H9 (cell line): ENCODE data around the gene ALX4. TPM values are rescaled to one million over a fixed set of nuclear protein-coding genes. Genes with fewer than 3 reads are reported as not detected.

Experiments used
- DNase-seq: peaks from one replicate; pipeline ENCODE4 v3.0.0-alpha.2; 2017
- H2AFZ ChIP-seq: one replicate; pipeline ENCODE4 v1.6.1; 2013; ENCODE audit warnings: mild to moderate bottlenecking, low read length, control low read depth, moderate library complexity
- H2AK5ac ChIP-seq: 2 replicates; pipeline ENCODE4 v1.6.1; 2013; ENCODE audit warnings: low read length, control low read depth, mixed read lengths; ENCODE audit not compliant: insufficient read length
- H2BK120ac ChIP-seq: one replicate; pipeline ENCODE4 v1.6.1; 2013; ENCODE audit warnings: low read depth, mild to moderate bottlenecking, low read length, control low read depth, inconsistent platforms; ENCODE audit not compliant: poor library complexity, severe bottlenecking
- H2BK12ac ChIP-seq: 2 replicates; pipeline ENCODE4 v1.6.1; 2013; ENCODE audit warnings: low read length, control low read depth, mixed read lengths, low read depth; ENCODE audit not compliant: insufficient read length
- H2BK15ac ChIP-seq: 2 replicates; pipeline ENCODE4 v1.6.1; 2013; ENCODE audit warnings: low read depth, low read length, control low read depth
- H2BK20ac ChIP-seq: one replicate; pipeline ENCODE4 v1.6.1; 2013; ENCODE audit warnings: low read depth, mild to moderate bottlenecking, low read length, control low read depth, inconsistent platforms; ENCODE audit not compliant: poor library complexity, severe bottlenecking
- H2BK5ac ChIP-seq: 2 replicates; pipeline ENCODE4 v1.6.1; 2013; ENCODE audit warnings: low read length, control low read depth, mixed read lengths; ENCODE audit not compliant: insufficient read length
- H3K14ac ChIP-seq: 2 replicates; pipeline ENCODE4 v1.6.1; 2013; ENCODE audit warnings: low read length, control low read depth; ENCODE audit not compliant: insufficient read depth
- H3K18ac ChIP-seq: 2 replicates; pipeline ENCODE4 v1.6.1; 2013; ENCODE audit warnings: low read depth, mild to moderate bottlenecking, mixed read lengths, low read length, control low read depth; ENCODE audit not compliant: insufficient read length
- H3K23ac ChIP-seq: 2 replicates; pipeline ENCODE4 v1.6.1; 2013; ENCODE audit warnings: low read length, control low read depth, mixed read lengths, low read depth; ENCODE audit not compliant: insufficient read length
- H3K23me2 ChIP-seq: 2 replicates; pipeline ENCODE4 v1.6.1; 2013; ENCODE audit warnings: low read depth, mild to moderate bottlenecking, mixed read lengths, low read length, control low read depth; ENCODE audit not compliant: insufficient read length, poor library complexity, severe bottlenecking
- H3K27ac ChIP-seq: 2 replicates; pipeline ENCODE4 v1.5.1; 2013; ENCODE audit warnings: low read length, control low read depth, mixed read lengths, low read depth; ENCODE audit not compliant: insufficient read length
- H3K27me3 ChIP-seq: 2 replicates; pipeline ENCODE4 v1.6.1; 2013; ENCODE audit warnings: low read length, control low read depth, inconsistent platforms; ENCODE audit not compliant: insufficient read depth
- H3K4ac ChIP-seq: 2 replicates; pipeline ENCODE4 v1.6.1; 2013; ENCODE audit warnings: low read depth, mild to moderate bottlenecking, control low read depth, inconsistent platforms, low read length, moderate library complexity
- H3K4me1 ChIP-seq: 2 replicates; pipeline ENCODE4 v1.6.1; 2013; ENCODE audit warnings: low read length, control low read depth, inconsistent platforms; ENCODE audit not compliant: insufficient read depth
- H3K4me2 ChIP-seq: 2 replicates; pipeline ENCODE4 v1.6.1; 2013; ENCODE audit warnings: low read length, control low read depth, mixed read lengths; ENCODE audit not compliant: insufficient read length, insufficient read depth
- H3K56ac ChIP-seq: 2 replicates; pipeline ENCODE4 v1.6.1; 2013; ENCODE audit warnings: low read depth, mild to moderate bottlenecking, mixed read lengths, low read length, control low read depth; ENCODE audit not compliant: insufficient read length
- H3K79me1 ChIP-seq: 2 replicates; pipeline ENCODE4 v1.6.1; 2013; ENCODE audit warnings: low read depth, mild to moderate bottlenecking, moderate library complexity, low read length, control low read depth, inconsistent platforms; ENCODE audit not compliant: insufficient read depth, poor library complexity, severe bottlenecking
- H3K79me2 ChIP-seq: 2 replicates; pipeline ENCODE4 v1.6.1; 2013; ENCODE audit warnings: low read length, control low read depth, inconsistent platforms; ENCODE audit not compliant: insufficient read depth
- H3K9ac ChIP-seq: 2 replicates; pipeline ENCODE4 v1.6.1; 2013; ENCODE audit warnings: low read length, control low read depth, mixed read lengths; ENCODE audit not compliant: insufficient read length; ENCODE audit errors: extremely low read depth
- H3K9me3 ChIP-seq: one replicate; pipeline ENCODE4 v1.6.1; 2013; ENCODE audit warnings: low read depth, low read length, inconsistent platforms; ENCODE audit not compliant: control insufficient read depth
- H3T11ph ChIP-seq: one replicate; pipeline ENCODE4 v1.6.1; 2013; ENCODE audit warnings: mild to moderate bottlenecking, low read length, control low read depth, inconsistent platforms
- H4K20me1 ChIP-seq: one replicate; pipeline ENCODE4 v1.6.1; 2013; ENCODE audit not compliant: control insufficient read depth, insufficient read length, insufficient read depth
- H4K5ac ChIP-seq: 2 replicates; pipeline ENCODE4 v1.6.1; 2013; ENCODE audit warnings: low read depth, mild to moderate bottlenecking, mixed read lengths, low read length, control low read depth; ENCODE audit not compliant: insufficient read length
- H4K8ac ChIP-seq: replicated peaks from 2 replicates; pipeline ENCODE4 v1.6.1; 2013; ENCODE audit warnings: low read length, control low read depth, mixed read lengths, low read depth; ENCODE audit not compliant: insufficient read length
- H4K91ac ChIP-seq: 2 replicates; pipeline ENCODE4 v1.6.1; 2013; ENCODE audit warnings: low read depth, mild to moderate bottlenecking, moderate library complexity, mixed read lengths, low read length, control low read depth; ENCODE audit not compliant: insufficient read length
- H3K27ac Mint-ChIP-seq, 3 experiments: 2 replicates in 2 of 3; 3 replicates in 1 of 3; pipeline ENCODE4 v1.8.0; 2020 to 2021; ENCODE audit warnings: mixed read lengths in 3 of 3, mild to moderate bottlenecking in 1 of 3, moderate library complexity in 1 of 3
- H3K27me3 Mint-ChIP-seq: 2 replicates; pipeline ENCODE4 v1.8.0; 2021; ENCODE audit warnings: low read depth, mild to moderate bottlenecking, moderate library complexity, mixed read lengths
- H3K36me3 Mint-ChIP-seq, 3 experiments: 2 replicates in 2 of 3; 3 replicates in 1 of 3; pipeline ENCODE4 v1.8.0; 2020 to 2021; ENCODE audit warnings: low read depth in 3 of 3, mixed read lengths in 3 of 3; ENCODE audit not compliant: insufficient read depth in 1 of 3
- H3K4me1 Mint-ChIP-seq, 2 experiments: 2 replicates each; pipeline ENCODE4 v1.8.0; 2020; ENCODE audit warnings: mixed read lengths in 2 of 2
- H3K4me3 Mint-ChIP-seq, 2 experiments: 2 replicates in 1 of 2; 3 replicates in 1 of 2; pipeline ENCODE4 v1.8.0; 2020 to 2021; ENCODE audit warnings: mild to moderate bottlenecking in 2 of 2, mixed read lengths in 2 of 2, moderate library complexity in 1 of 2
- H3K9me3 Mint-ChIP-seq, 2 experiments: 2 replicates in 1 of 2; 3 replicates in 1 of 2; pipeline ENCODE4 v1.8.0; 2020; ENCODE audit warnings: mild to moderate bottlenecking in 2 of 2, mixed read lengths in 2 of 2, moderate library complexity in 1 of 2
- WGBS: extraction: QIAGEN DNeasy Blood & Tissue Kit; methylation state at CpG from one replicate; pipeline ENCODE4 v1.1.7; 2013; ENCODE audit warnings: missing lambda C conversion rate, low lambda C conversion rate, mixed read lengths; ENCODE audit not compliant: insufficient read length; ENCODE audit errors: extremely low coverage; 5-methylcytosine and 5-hydroxymethylcytosine counted together
- total RNA-seq: library from RNA; stranded (reverse); gene quantifications from 2 replicates; pipeline ENCODE4 v1.2.1, GENCODE V29; 2021
- TF ChIP-seq, protein P1 (sequence below): fragments of 200-600 bp; sonication (generic); conservative IDR thresholded peaks from 3 replicates; pipeline ENCODE4 v1.8.0; 2021; ENCODE audit warnings: antibody characterized with exemption, mild to moderate bottlenecking

Gene ALX4
- total RNA-seq, 1 experiment from 2014 or later = not detected

DNA sequence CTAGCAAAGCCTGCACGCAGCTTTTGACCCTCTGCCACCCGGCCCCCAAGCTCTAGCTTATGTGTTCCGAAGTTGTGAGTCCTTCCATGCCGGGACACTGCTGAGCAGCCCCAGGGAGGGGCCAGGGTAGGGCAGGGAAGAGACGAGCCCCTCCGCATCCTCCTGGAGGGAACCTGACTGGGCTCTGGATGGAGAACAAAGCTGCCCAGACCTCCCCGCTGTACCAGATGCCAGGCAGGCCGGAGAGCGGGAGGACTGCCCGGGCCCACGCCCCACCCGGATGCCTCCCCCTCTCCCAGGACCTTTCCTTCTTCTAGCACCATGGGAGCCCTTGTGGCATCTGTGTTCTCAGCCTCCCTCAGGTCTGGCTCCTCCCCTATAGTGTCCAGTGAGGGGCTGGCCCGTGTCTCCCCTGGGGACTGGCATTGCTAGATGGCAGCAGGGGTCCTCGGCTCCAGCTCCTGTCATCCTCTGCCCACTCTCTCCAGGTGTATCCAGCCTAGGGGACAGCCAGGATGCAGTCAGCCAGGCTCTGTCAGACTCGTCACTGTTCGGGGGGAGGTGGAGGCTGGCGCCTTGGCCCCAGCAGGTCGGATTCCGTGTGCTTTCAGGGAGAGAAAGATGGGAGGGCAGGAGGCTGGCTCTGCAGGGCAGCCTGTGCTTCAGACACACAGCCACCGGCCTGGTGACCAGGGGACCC, 46.1 kb downstream of the ALX4 start:
- no peak overlapping the region; the same call in 1 of the 2 replicates for H2BK15ac ChIP-seq
- no peak overlapping the region for H4K8ac ChIP-seq
- no peak overlapping the region for H2AFZ ChIP-seq
- H3K27me3 ChIP-seq = no peaks in the 10 kb centered on the region
- no peak overlapping the region for H3T11ph ChIP-seq
- H3K36me3 Mint-ChIP-seq = no peaks in the 10 kb centered on the region
- H3K23ac ChIP-seq = no peak overlapping the region
- H3K9me3 Mint-ChIP-seq = no peaks in the 10 kb centered on the region
- H3K27me3 Mint-ChIP-seq = peaks cover 7% of the 10 kb centered on the region
- H3K4me1 ChIP-seq = no peaks in the 10 kb centered on the region
- no peaks in the 10 kb centered on the region for H4K20me1 ChIP-seq
- H4K91ac ChIP-seq = no peak overlapping the region
- no peak overlapping the region for H2BK12ac ChIP-seq
- H3K9me3 ChIP-seq = no peaks in the 10 kb centered on the region
- no peaks in the 10 kb centered on the region for H3K79me1 ChIP-seq
- no CpG with 5 or more reads among the region's 20 CpGs for WGBS
- no peak overlapping the region for H3K56ac ChIP-seq
- no peak overlapping the region for H2BK5ac ChIP-seq
- no peak overlapping the region for H3K4me3 Mint-ChIP-seq
- no peak overlapping the region for H3K18ac ChIP-seq
- H3K23me2 ChIP-seq = no peaks in the 10 kb centered on the region
- H3K9ac ChIP-seq = no peak overlapping the region
- no peak overlapping the region for H4K5ac ChIP-seq
- H3K4me1 Mint-ChIP-seq = peaks cover 3 to 11% of the 10 kb centered on the region in 2 experiments; a peak in 3 of 4 replicates
- H2BK120ac ChIP-seq = no peak overlapping the region
- no peak overlapping the region for H2AK5ac ChIP-seq
- no peak overlapping the region for H3K27ac Mint-ChIP-seq
- TF ChIP-seq, protein P1, sequence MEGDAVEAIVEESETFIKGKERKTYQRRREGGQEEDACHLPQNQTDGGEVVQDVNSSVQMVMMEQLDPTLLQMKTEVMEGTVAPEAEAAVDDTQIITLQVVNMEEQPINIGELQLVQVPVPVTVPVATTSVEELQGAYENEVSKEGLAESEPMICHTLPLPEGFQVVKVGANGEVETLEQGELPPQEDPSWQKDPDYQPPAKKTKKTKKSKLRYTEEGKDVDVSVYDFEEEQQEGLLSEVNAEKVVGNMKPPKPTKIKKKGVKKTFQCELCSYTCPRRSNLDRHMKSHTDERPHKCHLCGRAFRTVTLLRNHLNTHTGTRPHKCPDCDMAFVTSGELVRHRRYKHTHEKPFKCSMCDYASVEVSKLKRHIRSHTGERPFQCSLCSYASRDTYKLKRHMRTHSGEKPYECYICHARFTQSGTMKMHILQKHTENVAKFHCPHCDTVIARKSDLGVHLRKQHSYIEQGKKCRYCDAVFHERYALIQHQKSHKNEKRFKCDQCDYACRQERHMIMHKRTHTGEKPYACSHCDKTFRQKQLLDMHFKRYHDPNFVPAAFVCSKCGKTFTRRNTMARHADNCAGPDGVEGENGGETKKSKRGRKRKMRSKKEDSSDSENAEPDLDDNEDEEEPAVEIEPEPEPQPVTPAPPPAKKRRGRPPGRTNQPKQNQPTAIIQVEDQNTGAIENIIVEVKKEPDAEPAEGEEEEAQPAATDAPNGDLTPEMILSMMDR = no peak
- no peak overlapping the region for H3K4me2 ChIP-seq
- H3K79me2 ChIP-seq = no peaks in the 10 kb centered on the region
- no peak for DNase-seq
- no peak overlapping the region for H3K4ac ChIP-seq
- no peak overlapping the region for H2BK20ac ChIP-seq
- H3K14ac ChIP-seq = no peak overlapping the region; the same call in 1 of the 2 replicates
- no peak overlapping the region for H3K27ac ChIP-seq
